Measurements from ENCODE around the gene CLDN5.

CLDN5 gene

GRCh38 chr22:19525116-19525660, 978 bp upstream of the CLDN5 start:
- TF ChIP-seq CTCF (IDR thresholded peaks at IDR 0.05; ENCODE audit: low read depth, low read length) = no peak
- DNase-seq (ENCODE audit: low read depth, low spot score) = no peak
- H3K4me3 ChIP-seq (ENCODE audit: low read depth, low read length) = no peak overlapping the region
- in situ Hi-C loops (cut with HindIII; ENCODE audit: low sequenced_read_pairs) = no loop called here

GRCh38 chr22:19523240-19524169, 705 bp downstream of the CLDN5 start:
- in situ Hi-C loops (cut with HindIII; ENCODE audit: low sequenced_read_pairs) = no loop called here
- peak; percentile 28 for DNase-seq (ENCODE audit: low read depth, low spot score)
- no peak for TF ChIP-seq CTCF (IDR thresholded peaks at IDR 0.05; ENCODE audit: low read depth, low read length)
- peak overlapping the region; percentile 26 for H3K4me3 ChIP-seq (ENCODE audit: low read depth, low read length)

- in situ Hi-C loops (cut with HindIII; ENCODE audit: low sequenced_read_pairs) = no loop called here
- DNase-seq (ENCODE audit: low read depth, low spot score) = no peak
- no peak for TF ChIP-seq CTCF (IDR thresholded peaks at IDR 0.05; ENCODE audit: low read depth, low read length)
- peak overlapping the region; percentile 18 for H3K4me3 ChIP-seq (ENCODE audit: low read depth, low read length)
These were observed 1.4 kb downstream of the CLDN5 start for GRCh38 chr22:19522881-19523239.

- no peak for TF ChIP-seq CTCF (IDR thresholded peaks at IDR 0.05; ENCODE audit: low read depth, low read length)
- in situ Hi-C loops (cut with HindIII; ENCODE audit: low sequenced_read_pairs) = no loop called here
- DNase-seq (ENCODE audit: low read depth, low spot score) = no peak
- H3K4me3 ChIP-seq (ENCODE audit: low read depth, low read length) = no peak overlapping the region
These were observed 1.9 kb downstream of the CLDN5 start for GRCh38 chr22:19522190-19522880.

GRCh38 chr22:19520566-19521305, 3.5 kb downstream of the CLDN5 start:
- H3K4me3 ChIP-seq (ENCODE audit: low read depth, low read length) = no peak overlapping the region
- in situ Hi-C loops (cut with HindIII; ENCODE audit: low sequenced_read_pairs) = no loop called here
- TF ChIP-seq CTCF (IDR thresholded peaks at IDR 0.05; ENCODE audit: low read depth, low read length) = no peak
- DNase-seq (ENCODE audit: low read depth, low spot score) = no peak

- no peak for TF ChIP-seq CTCF (IDR thresholded peaks at IDR 0.05; ENCODE audit: low read depth, low read length)
- no peak for DNase-seq (ENCODE audit: low read depth, low spot score)
- in situ Hi-C loops (cut with HindIII; ENCODE audit: low sequenced_read_pairs) = no loop called here
- no peak overlapping the region for H3K4me3 ChIP-seq (ENCODE audit: low read depth, low read length)
These were observed 4.2 kb downstream of the CLDN5 start for GRCh38 chr22:19520007-19520406.

Measured in astrocyte of the spinal cord (primary cell).